Measurements from ENCODE around the gene TPP2.

TPP2 gene

DNA sequence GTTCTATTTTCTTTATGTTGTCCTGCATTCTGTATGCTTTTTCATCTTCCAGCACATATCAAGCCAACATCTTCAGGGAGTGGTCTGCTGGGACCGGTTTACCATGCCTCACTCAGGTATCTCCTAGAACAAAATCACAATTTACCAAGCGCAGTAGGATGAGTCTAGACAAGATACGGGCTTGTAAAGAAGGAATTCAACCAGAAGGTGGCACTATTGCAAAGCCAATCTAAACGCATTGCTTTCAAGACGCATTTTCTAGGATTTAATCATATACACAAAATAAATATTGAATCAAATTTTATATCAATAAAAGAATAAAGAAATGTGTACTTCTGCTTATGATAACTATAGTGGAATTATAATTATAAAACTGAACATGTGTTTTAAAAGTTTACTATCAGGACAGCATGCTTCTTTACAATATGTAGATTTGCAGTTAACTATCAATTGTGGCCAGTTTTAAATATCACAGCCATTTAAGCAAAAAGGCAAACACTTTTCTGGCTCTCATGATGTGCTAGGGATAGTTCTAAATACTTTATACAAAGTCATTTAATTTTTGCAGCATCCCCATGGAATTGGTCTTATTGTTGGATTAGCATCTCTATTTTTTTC lies 16.1 kb upstream of the TPP2 start:
- H3K4me1 Mint-ChIP-seq (ENCODE audit: low read depth in 2 of 2): peaks cover 7 to 11% of the 10 kb centered on the region in 2 donors
- peak; percentile 89 for ATAC-seq (replicated peaks)
- no peak overlapping the region for H3K27ac Mint-ChIP-seq
- H3K9me3 Mint-ChIP-seq: no peaks in the 10 kb centered on the region
- peaks cover 10 to 20% of the 10 kb centered on the region in 2 donors for H3K27me3 Mint-ChIP-seq
- no peak overlapping the region for H3K4me3 Mint-ChIP-seq
- no peaks in the 10 kb centered on the region for H3K36me3 Mint-ChIP-seq (ENCODE audit: insufficient read depth)
- DNase-seq: peak; percentile 45 to 59 (median 55)

DNA sequence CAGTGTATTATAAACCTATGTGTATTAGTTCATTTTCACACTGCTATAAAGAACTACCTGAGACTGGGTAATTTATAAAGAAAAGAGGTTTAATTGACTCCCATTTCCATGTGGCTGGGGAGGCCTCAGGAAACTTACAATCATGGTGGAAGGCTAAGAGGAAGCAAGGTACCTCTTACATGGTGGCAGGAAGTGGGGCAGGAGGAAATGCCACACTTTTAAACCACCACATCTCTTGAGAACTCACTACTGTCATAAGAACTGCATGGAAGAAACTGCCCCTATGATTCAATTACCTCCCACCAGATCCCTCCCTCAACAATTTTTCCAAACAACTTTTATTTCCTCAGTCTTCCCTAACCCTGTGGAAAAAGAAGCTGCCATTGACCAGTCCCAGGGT lies 14.5 kb upstream of the TPP2 start:
- Mint-ChIP-seq H3K27ac (peak overlapping the region in 1 of 2 donors; percentile 14), H3K27me3 (peaks cover 10 to 20% of the 10 kb centered on the region in 2 donors), H3K4me1 (ENCODE audit: low read depth in 2 of 2) (peaks cover 7 to 11% of the 10 kb centered on the region in 2 donors), H3K4me3 (no peak overlapping the region), H3K36me3 (ENCODE audit: insufficient read depth) (no peaks in the 10 kb centered on the region), H3K9me3 (no peaks in the 10 kb centered on the region)
- peak; percentile 72 for ATAC-seq (replicated peaks)
- no peak for DNase-seq

- H3K27ac Mint-ChIP-seq: no peak overlapping the region
- peaks cover 11 to 13% of the 10 kb centered on the region in 2 donors for H3K4me1 Mint-ChIP-seq (ENCODE audit: low read depth in 2 of 2)
- no peaks in the 10 kb centered on the region for H3K36me3 Mint-ChIP-seq (ENCODE audit: insufficient read depth)
- ATAC-seq (replicated peaks) (no peak), DNase-seq (no peak)
- peaks cover 6 to 9% of the 10 kb centered on the region in 2 donors for H3K27me3 Mint-ChIP-seq
- H3K9me3 Mint-ChIP-seq: no peaks in the 10 kb centered on the region
- H3K4me3 Mint-ChIP-seq: no peak overlapping the region
These were observed 12.4 kb upstream of the TPP2 start for GRCh38 chr13:102584434-102584833.

DNA sequence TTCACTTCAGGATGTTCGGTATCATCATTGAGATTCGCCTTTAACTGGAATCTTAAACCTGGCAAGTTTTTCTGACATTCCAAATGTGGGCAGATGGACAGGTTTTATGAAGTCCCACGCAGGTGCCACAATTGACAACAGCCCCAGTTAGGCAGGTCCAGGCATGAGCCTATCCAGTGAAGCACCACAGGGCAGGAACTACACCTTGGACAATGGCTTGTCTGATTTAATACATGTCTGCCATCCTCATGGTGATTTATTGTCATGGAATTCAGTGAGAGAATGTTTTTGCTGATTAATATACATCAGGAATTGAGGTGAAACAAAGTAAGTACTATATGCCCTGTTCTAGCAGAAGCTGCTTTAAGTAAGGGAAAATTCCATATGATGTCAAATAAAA lies 10.2 kb upstream of the TPP2 start:
- H3K27me3 Mint-ChIP-seq: no peaks in the 10 kb centered on the region
- H3K36me3 Mint-ChIP-seq (ENCODE audit: insufficient read depth): no peaks in the 10 kb centered on the region
- no peak overlapping the region for H3K4me3 Mint-ChIP-seq
- ATAC-seq (replicated peaks): no peak
- H3K9me3 Mint-ChIP-seq: no peaks in the 10 kb centered on the region
- H3K27ac Mint-ChIP-seq: no peak overlapping the region
- H3K4me1 Mint-ChIP-seq (ENCODE audit: low read depth in 2 of 2): peaks cover 7 to 15% of the 10 kb centered on the region in 2 donors
- DNase-seq: no peak

DNA sequence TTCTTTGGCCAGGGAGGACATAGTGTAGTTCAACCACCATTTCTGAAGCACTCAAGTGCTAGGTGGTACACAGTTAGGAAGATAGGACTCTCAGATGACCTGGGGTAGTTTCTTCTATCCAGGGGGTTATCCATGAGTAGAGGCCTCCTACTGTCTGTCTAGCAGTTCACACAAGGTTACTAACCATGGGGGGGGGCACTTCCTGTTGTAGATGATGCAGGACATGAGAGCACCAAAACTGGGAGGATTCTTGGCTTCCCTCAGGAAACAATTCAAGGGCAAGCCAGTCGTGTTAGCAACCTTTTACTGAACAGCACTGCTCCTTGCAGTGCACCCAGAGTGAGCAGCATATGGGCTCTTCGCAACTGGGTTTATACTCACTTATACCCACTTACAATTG lies 8.9 kb upstream of the TPP2 start:
- H3K4me3 Mint-ChIP-seq: no peak overlapping the region

DNA sequence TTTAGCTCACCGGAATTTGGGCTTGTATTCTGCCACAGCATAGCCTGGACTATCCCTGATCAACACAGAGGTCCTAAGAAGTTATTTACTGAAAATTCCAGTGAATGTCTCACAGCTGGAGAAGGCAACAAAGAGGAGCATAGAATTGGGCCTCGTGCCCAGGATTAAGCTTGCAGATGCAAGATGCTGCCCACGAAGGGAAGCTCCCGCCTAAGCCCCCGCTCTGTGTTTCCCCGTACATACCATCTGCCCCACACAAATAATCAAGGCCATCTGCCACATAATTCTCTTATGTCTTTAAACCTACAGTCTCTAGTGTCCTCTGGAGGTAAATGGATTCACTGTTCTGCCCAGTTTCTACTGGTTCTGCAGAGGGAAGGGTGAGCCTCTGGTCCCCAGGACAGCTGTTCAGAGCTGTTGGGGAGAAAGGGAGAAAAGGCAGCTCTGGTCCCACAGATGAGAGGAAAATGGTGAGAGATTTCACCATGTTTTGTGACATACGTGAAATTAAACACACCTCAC lies 7.4 kb upstream of the TPP2 start:
- no peak for DNase-seq
- Mint-ChIP-seq H3K27ac (peak overlapping the region in 1 of 2 donors; percentile 38), H3K27me3 (no peaks in the 10 kb centered on the region), H3K9me3 (no peaks in the 10 kb centered on the region), H3K36me3 (ENCODE audit: insufficient read depth) (peaks cover 4% of the 10 kb centered on the region), H3K4me1 (ENCODE audit: low read depth in 2 of 2) (peaks cover 4 to 13% of the 10 kb centered on the region in 2 donors), H3K4me3 (no peak overlapping the region)
- ATAC-seq (replicated peaks): no peak

More for the DNA sequence above, 8.9 kb upstream of the TPP2 start:
- Mint-ChIP-seq H3K27me3 (no peaks in the 10 kb centered on the region), H3K4me1 (ENCODE audit: low read depth in 2 of 2) (peaks cover 4 to 13% of the 10 kb centered on the region in 2 donors), H3K36me3 (ENCODE audit: insufficient read depth) (peaks cover 4% of the 10 kb centered on the region), H3K9me3 (no peaks in the 10 kb centered on the region), H3K27ac (no peak overlapping the region)
- DNase-seq (no peak), ATAC-seq (replicated peaks) (no peak)

- no peaks in the 10 kb centered on the region for H3K27me3 Mint-ChIP-seq
- H3K4me1 Mint-ChIP-seq (ENCODE audit: low read depth in 2 of 2): peaks cover 12 to 26% of the 10 kb centered on the region in 2 donors
- H3K27ac Mint-ChIP-seq: peak overlapping the region; percentile 88 to 89
- ATAC-seq (replicated peaks): peak; percentile 15
- peak overlapping the region; percentile 88 to 92 for H3K4me3 Mint-ChIP-seq
- no peaks in the 10 kb centered on the region for H3K9me3 Mint-ChIP-seq
- peak; percentile 70 to 79 (median 73) for DNase-seq
- peaks cover 15% of the 10 kb centered on the region for H3K36me3 Mint-ChIP-seq (ENCODE audit: insufficient read depth)
These were observed 4.6 kb upstream of the TPP2 start for GRCh38 chr13:102591988-102592781.

- no peak overlapping the region for H3K4me3 Mint-ChIP-seq
- ATAC-seq (replicated peaks) (no peak), DNase-seq (no peak)
- peaks cover 19% of the 10 kb centered on the region for H3K36me3 Mint-ChIP-seq (ENCODE audit: insufficient read depth)
- H3K4me1 Mint-ChIP-seq (ENCODE audit: low read depth in 2 of 2): peaks cover 20 to 27% of the 10 kb centered on the region in 2 donors
- H3K27ac Mint-ChIP-seq: no peak overlapping the region
- H3K9me3 Mint-ChIP-seq: no peaks in the 10 kb centered on the region
- H3K27me3 Mint-ChIP-seq: no peaks in the 10 kb centered on the region
These were observed 3.3 kb upstream of the TPP2 start for GRCh38 chr13:102593466-102593865.

GRCh38 chr13:102597029-102597961 lies 509 bp downstream of the TPP2 start:
- peak in 1 of 3 experiments; percentile 6 for DNase-seq
- Mint-ChIP-seq H3K27ac (peak overlapping the region; percentile 99 to 100), H3K4me1 (ENCODE audit: low read depth in 2 of 2) (peaks cover 35 to 53% of the 10 kb centered on the region in 2 donors), H3K36me3 (ENCODE audit: insufficient read depth) (peaks cover 30% of the 10 kb centered on the region), H3K4me3 (peak overlapping the region; percentile 90 to 96), H3K9me3 (no peaks in the 10 kb centered on the region), H3K27me3 (no peaks in the 10 kb centered on the region)
- ATAC-seq (replicated peaks): no peak

- Mint-ChIP-seq H3K4me1 (ENCODE audit: low read depth in 2 of 2) (peaks cover 39 to 61% of the 10 kb centered on the region in 2 donors), H3K27me3 (no peaks in the 10 kb centered on the region), H3K4me3 (peak overlapping the region; percentile 90 to 96), H3K36me3 (ENCODE audit: insufficient read depth) (peaks cover 31% of the 10 kb centered on the region), H3K27ac (peak overlapping the region; percentile 99 to 100), H3K9me3 (no peaks in the 10 kb centered on the region)
- no peak for ATAC-seq (replicated peaks)
- DNase-seq: no peak
These were observed 1.3 kb downstream of the TPP2 start for GRCh38 chr13:102598061-102598460.

DNA sequence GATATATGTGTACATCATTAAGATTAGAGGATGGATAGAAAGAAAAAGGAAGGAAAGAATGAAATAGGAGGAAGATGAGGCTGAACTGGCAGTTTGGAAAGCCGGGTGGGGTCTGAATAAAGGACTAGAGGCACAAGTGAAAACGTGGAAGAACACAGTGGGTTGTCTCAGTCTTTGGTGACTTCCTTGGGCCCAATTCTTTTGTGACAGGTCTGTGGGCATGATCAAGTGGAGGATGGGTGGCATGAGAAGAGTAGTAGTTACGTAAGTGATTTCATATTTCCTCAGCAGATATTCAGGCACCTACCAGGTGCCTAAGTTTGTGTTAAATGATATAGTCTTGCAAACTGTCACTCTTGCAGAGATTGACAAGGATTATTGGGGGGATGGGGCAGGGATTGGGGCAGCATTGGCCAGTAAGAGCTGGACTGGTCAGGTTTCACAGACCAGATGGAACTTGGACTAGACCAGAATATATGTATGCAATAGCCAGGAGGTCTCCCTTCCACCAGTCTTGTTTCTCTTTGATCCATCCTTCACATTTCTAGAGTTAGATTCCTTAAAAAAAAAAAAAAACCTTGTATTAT lies 2.7 kb downstream of the TPP2 start:
- DNase-seq (peak in 1 of 3 experiments; percentile 6), ATAC-seq (replicated peaks) (no peak)
- Mint-ChIP-seq H3K9me3 (no peaks in the 10 kb centered on the region), H3K4me3 (peak overlapping the region; percentile 90 to 96), H3K4me1 (ENCODE audit: low read depth in 2 of 2) (peaks cover 52 to 76% of the 10 kb centered on the region in 2 donors), H3K27ac (peak overlapping the region; percentile 3 to 82), H3K27me3 (no peaks in the 10 kb centered on the region), H3K36me3 (ENCODE audit: insufficient read depth) (peaks cover 38% of the 10 kb centered on the region)

DNA sequence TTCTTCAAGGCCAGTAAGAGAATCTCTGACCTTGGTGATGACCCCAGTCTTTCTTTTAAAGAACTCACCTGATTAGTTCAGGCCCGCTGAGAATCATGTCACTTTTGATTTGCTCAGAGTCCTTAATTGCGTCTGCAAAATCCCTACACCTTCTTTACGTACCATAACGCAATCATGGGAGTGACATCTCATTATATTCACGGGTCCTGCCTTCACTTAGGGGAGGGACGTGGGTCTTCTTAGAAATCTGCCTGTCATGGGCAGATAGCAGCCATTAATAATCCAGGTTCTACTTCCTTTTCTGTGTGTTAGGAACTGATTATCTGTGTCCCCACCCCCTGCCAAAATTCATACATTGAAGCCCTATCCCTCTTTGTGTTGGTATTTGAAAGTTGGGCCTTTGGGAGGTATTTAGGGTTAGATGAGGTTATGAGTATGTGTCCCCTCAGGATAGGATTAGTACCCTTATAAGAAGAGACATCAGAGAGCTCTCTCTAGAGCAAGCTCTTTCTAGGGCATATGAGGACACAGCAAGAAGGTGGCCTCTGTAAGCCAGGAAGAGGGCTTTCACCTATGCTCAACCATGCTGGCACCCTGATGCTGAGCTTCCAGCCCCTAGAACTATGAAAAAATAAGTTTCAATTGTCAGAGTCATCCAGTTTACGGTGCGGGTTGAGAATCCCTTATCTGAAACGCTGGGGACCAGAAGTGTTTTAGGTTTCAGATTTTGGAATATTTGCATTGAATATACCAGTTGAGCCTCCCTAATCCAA lies 9.9 kb downstream of the TPP2 start:
- H3K4me3 Mint-ChIP-seq: no peak overlapping the region
- H3K9me3 Mint-ChIP-seq: no peaks in the 10 kb centered on the region
- DNase-seq (no peak), ATAC-seq (replicated peaks) (no peak)
- H3K4me1 Mint-ChIP-seq (ENCODE audit: low read depth in 2 of 2): peaks cover 36 to 67% of the 10 kb centered on the region in 2 donors
- no peaks in the 10 kb centered on the region for H3K27me3 Mint-ChIP-seq
- H3K36me3 Mint-ChIP-seq (ENCODE audit: insufficient read depth): peaks cover 82% of the 10 kb centered on the region
- H3K27ac Mint-ChIP-seq: peak overlapping the region; percentile 22 to 35
